HAP-1 (cell line): ENCODE measurements around the gene FGF14.

ENCODE experiments used
- DNase-seq, 2 experiments: peaks; one replicate each; pipeline ENCODE4 v3.0.0-alpha.2; 2016 to 2020; ENCODE audit warnings: low spot score in 2 of 2
- H3K27me3 ChIP-seq: fragments of 250-450 bp; sonication (Bioruptor Pico); 2 replicates; pipeline ENCODE4 v1.5.1; 2020; ENCODE audit warnings: low read depth, mild to moderate bottlenecking, moderate library complexity
- H3K36me3 ChIP-seq: fragments of 250-450 bp; sonication (Bioruptor Pico); replicated peaks from 2 replicates; pipeline ENCODE4 v1.5.1; 2020; ENCODE audit warnings: mild to moderate bottlenecking
- H3K4me1 ChIP-seq: fragments of 250-450 bp; sonication (Bioruptor Pico); 2 replicates; pipeline ENCODE4 v1.5.1; 2020; ENCODE audit warnings: mild to moderate bottlenecking
- H3K4me3 ChIP-seq: fragments of 250-450 bp; sonication (Bioruptor Pico); 2 replicates; pipeline ENCODE4 v1.5.1; 2020; ENCODE audit warnings: mild to moderate bottlenecking, moderate library complexity
- H3K9me3 ChIP-seq: fragments of 250-450 bp; sonication (Bioruptor Pico); 2 replicates; pipeline ENCODE4 v1.5.1; 2020; ENCODE audit warnings: mild to moderate bottlenecking, moderate library complexity
- in situ Hi-C: fragments of 300-500 bp; cut with MboI; formaldehyde crosslinking; loops from 3 replicates; pipeline ENCODE4 v1.14.3; 2020; ENCODE audit warnings: low sequenced_read_pairs, inconsistent platforms, mixed read lengths

The FGF14 gene

GRCh38 chr13:102346769-102347168, 55.1 kb downstream of the FGF14 start:
- in situ Hi-C loops = no loop called here
- Histone ChIP-seq H3K4me3 (no peak overlapping the region), H3K27me3 (peaks cover 2% of the 10 kb centered on the region; the same call in 1 of the 2 replicates)

GRCh38 chr13:102344410-102344809, 57.4 kb downstream of the FGF14 start:
- Histone ChIP-seq H3K9me3 (no peaks in the 10 kb centered on the region), H3K4me3 (no peak overlapping the region), H3K27me3 (peaks cover 7% of the 10 kb centered on the region; the same call in 1 of the 2 replicates), H3K4me1 (no peaks in the 10 kb centered on the region), H3K36me3 (no peaks in the 10 kb centered on the region)
- DNase-seq = no peak
- in situ Hi-C loops = no loop called here

More at GRCh38 chr13:102346769-102347168, 55.1 kb downstream of the FGF14 start:
- Histone ChIP-seq H3K9me3 (no peaks in the 10 kb centered on the region), H3K36me3 (no peaks in the 10 kb centered on the region), H3K4me1 (no peaks in the 10 kb centered on the region)
- no peak for DNase-seq

GRCh38 chr13:102333320-102334198, 68.3 kb downstream of the FGF14 start:
- Histone ChIP-seq H3K27me3 (no peaks in the 10 kb centered on the region), H3K36me3 (no peaks in the 10 kb centered on the region), H3K9me3 (no peaks in the 10 kb centered on the region), H3K4me1 (no peaks in the 10 kb centered on the region), H3K4me3 (no peak overlapping the region)
- in situ Hi-C loops = no loop called here
- DNase-seq = no peak

- Histone ChIP-seq H3K4me3 (no peak overlapping the region), H3K9me3 (no peaks in the 10 kb centered on the region), H3K36me3 (no peaks in the 10 kb centered on the region), H3K27me3 (0 out of 2 replicates have a peak, but pooled peaks cover 5% of the 10 kb centered on the region), H3K4me1 (no peaks in the 10 kb centered on the region)
- no peak for DNase-seq
- in situ Hi-C loops = no loop called here
Measured at GRCh38 chr13:102328909-102329308, 72.9 kb downstream of the FGF14 start.

GRCh38 chr13:102327119-102327617, 74.7 kb downstream of the FGF14 start:
- in situ Hi-C loops = no loop called here
- Histone ChIP-seq H3K9me3 (no peaks in the 10 kb centered on the region), H3K36me3 (no peaks in the 10 kb centered on the region), H3K4me3 (no peak overlapping the region), H3K27me3 (0 out of 2 replicates have a peak, but pooled peaks cover 5% of the 10 kb centered on the region), H3K4me1 (no peaks in the 10 kb centered on the region)
- DNase-seq = no peak

GRCh38 chr13:102326381-102327118, 75.3 kb downstream of the FGF14 start:
- in situ Hi-C loops = no loop called here
- Histone ChIP-seq H3K4me1 (no peaks in the 10 kb centered on the region), H3K36me3 (no peaks in the 10 kb centered on the region), H3K27me3 (0 out of 2 replicates have a peak, but pooled peaks cover 5% of the 10 kb centered on the region), H3K9me3 (no peaks in the 10 kb centered on the region), H3K4me3 (no peak overlapping the region)
- DNase-seq = no peak

- in situ Hi-C loops = no loop called here
- DNase-seq = no peak
- Histone ChIP-seq H3K9me3 (no peaks in the 10 kb centered on the region), H3K36me3 (no peaks in the 10 kb centered on the region), H3K4me1 (no peaks in the 10 kb centered on the region), H3K4me3 (no peak overlapping the region), H3K27me3 (0 out of 2 replicates have a peak, but pooled peaks cover 5% of the 10 kb centered on the region)
Measured at GRCh38 chr13:102325321-102325720, 76.5 kb downstream of the FGF14 start.

GRCh38 chr13:102323505-102323904, 78.3 kb downstream of the FGF14 start:
- no peak for DNase-seq

GRCh38 chr13:102323012-102323411, 78.8 kb downstream of the FGF14 start:
- no peak for DNase-seq
- in situ Hi-C loops = no loop called here
- Histone ChIP-seq H3K9me3 (no peaks in the 10 kb centered on the region), H3K27me3 (0 out of 2 replicates have a peak, but pooled peaks cover 5% of the 10 kb centered on the region), H3K4me1 (no peaks in the 10 kb centered on the region), H3K36me3 (no peaks in the 10 kb centered on the region), H3K4me3 (no peak overlapping the region)

More at GRCh38 chr13:102323505-102323904, 78.3 kb downstream of the FGF14 start:
- no peak overlapping the region for H3K4me3 ChIP-seq
- no peaks in the 10 kb centered on the region for H3K36me3 ChIP-seq
- H3K9me3 ChIP-seq = no peaks in the 10 kb centered on the region
- in situ Hi-C loops = no loop called here
- H3K27me3 ChIP-seq = 0 out of 2 replicates have a peak, but pooled peaks cover 5% of the 10 kb centered on the region
- no peaks in the 10 kb centered on the region for H3K4me1 ChIP-seq

- DNase-seq = no peak
- in situ Hi-C loops = no loop called here
- 0 out of 2 replicates have a peak, but pooled peaks cover 5% of the 10 kb centered on the region for H3K27me3 ChIP-seq
- H3K4me3 ChIP-seq = no peak overlapping the region
- no peaks in the 10 kb centered on the region for H3K9me3 ChIP-seq
- no peaks in the 10 kb centered on the region for H3K36me3 ChIP-seq
- no peaks in the 10 kb centered on the region for H3K4me1 ChIP-seq
Measured at GRCh38 chr13:102322211-102322610, 79.6 kb downstream of the FGF14 start.

GRCh38 chr13:102318233-102318632, 83.6 kb downstream of the FGF14 start:
- in situ Hi-C loops = no loop called here
- Histone ChIP-seq H3K36me3 (no peaks in the 10 kb centered on the region), H3K4me1 (no peaks in the 10 kb centered on the region), H3K27me3 (no peaks in the 10 kb centered on the region), H3K4me3 (no peak overlapping the region), H3K9me3 (no peaks in the 10 kb centered on the region)
- DNase-seq = no peak

- no peaks in the 10 kb centered on the region for H3K9me3 ChIP-seq
- H3K4me1 ChIP-seq = no peaks in the 10 kb centered on the region
- in situ Hi-C loops = no loop called here
- no peaks in the 10 kb centered on the region for H3K36me3 ChIP-seq
- no peaks in the 10 kb centered on the region for H3K27me3 ChIP-seq
- DNase-seq = no peak
- no peak overlapping the region for H3K4me3 ChIP-seq
Measured at GRCh38 chr13:102317593-102317992, 84.3 kb downstream of the FGF14 start.

GRCh38 chr13:102316732-102317131, 85.1 kb downstream of the FGF14 start:
- H3K9me3 ChIP-seq = no peaks in the 10 kb centered on the region
- no peaks in the 10 kb centered on the region for H3K36me3 ChIP-seq
- H3K27me3 ChIP-seq = peaks cover 2% of the 10 kb centered on the region; the same call in 1 of the 2 replicates
- in situ Hi-C loops = no loop called here
- H3K4me1 ChIP-seq = no peaks in the 10 kb centered on the region
- DNase-seq = no peak
- H3K4me3 ChIP-seq = no peak overlapping the region
